Measurements from ENCODE around the gene MMD.

DNA sequence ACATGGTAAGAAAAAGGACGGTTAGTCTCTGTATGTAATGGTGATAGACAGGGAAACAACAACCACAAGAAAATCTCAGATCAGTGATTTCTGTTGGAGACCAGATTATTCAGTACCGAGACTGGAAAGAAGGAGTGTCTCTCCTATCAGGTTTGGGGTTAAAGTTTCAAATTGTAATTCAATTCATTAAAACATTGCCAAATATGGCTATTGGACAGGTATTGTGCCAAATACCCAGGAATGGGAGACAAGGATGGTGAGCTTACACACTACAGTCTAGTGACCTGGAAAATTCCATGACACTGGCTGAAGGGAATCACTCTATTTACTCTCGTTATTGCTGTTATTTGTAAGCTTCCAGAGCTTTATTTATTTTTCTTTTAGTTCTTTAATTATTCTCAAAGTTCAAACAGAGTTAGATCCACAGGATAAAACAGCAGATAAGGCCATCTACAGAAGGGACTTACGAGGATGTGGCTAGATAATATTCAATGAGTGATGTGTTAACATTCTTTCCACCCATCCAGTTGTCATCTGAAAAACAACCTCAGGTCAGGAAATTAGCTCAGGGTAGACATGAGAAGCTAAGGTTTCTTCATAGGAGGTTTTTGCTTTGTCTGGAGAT, 25.1 kb upstream of the MMD start:
- TF ChIP-seq EZH2 (IDR thresholded peaks at IDR 0.05; ENCODE audit: insufficient read depth, poor library complexity, severe bottlenecking) (no peak), EZH2phosphoT487 (IDR thresholded peaks at IDR 0.05; ENCODE audit: insufficient read depth, low read depth) (no peak)

All from GM23248 (cell line).